K562 (cell line): ENCODE measurements around the gene ANKLE2. TPM values are rescaled to one million over a fixed set of nuclear protein-coding genes. Genes with fewer than 3 reads are reported as not detected.
A peak's percentile ranks its signal among the peaks of the same experiment; 100 is the strongest.

Experiments
- BCOR ChIP-seq: fragments of 450-650 bp; IDR thresholded peaks from 2 replicates; pipeline ENCODE4 v1.6.1; 2016
- CBFA2T2 ChIP-seq: fragments of 450-650 bp; conservative IDR thresholded peaks from 2 replicates; pipeline ENCODE4 v1.6.1; 2017; ENCODE audit warnings: mild to moderate bottlenecking
- DACH1 ChIP-seq: fragments of 450-650 bp; IDR thresholded peaks from 2 replicates; pipeline ENCODE4 v1.6.1; 2018; ENCODE audit not compliant: partially characterized antibody
- E2F1 ChIP-seq: sonication (generic); formaldehyde crosslinking; IDR thresholded peaks from 2 replicates; pipeline ENCODE4 v1.8.1; 2023; ENCODE audit warnings: mild to moderate bottlenecking, missing genetic modification reagents, moderate library complexity
- ILK ChIP-seq: fragments of 450-650 bp; IDR thresholded peaks from 2 replicates; pipeline ENCODE4 v1.6.1; 2016; ENCODE audit warnings: missing genetic modification characterization, low read depth, mild to moderate bottlenecking, missing compliant biosample characterization, moderate library complexity, borderline replicate concordance
- IRF1 ChIP-seq: sonication (generic); formaldehyde crosslinking; IDR thresholded peaks from 2 replicates; pipeline ENCODE4 v1.8.0; 2022; ENCODE audit warnings: missing genetic modification reagents, mild to moderate bottlenecking, borderline replicate concordance
- JUND ChIP-seq, 2 experiments: IDR thresholded peaks; 2 replicates in 1 of 2; 3 replicates in 1 of 2; pipeline ENCODE4 v1.6.1; 2011; ENCODE audit warnings: borderline replicate concordance in 2 of 2, low read depth in 2 of 2, low read length in 2 of 2, improper control_type of control experiment in 1 of 2, missing biosample characterization in 1 of 2, missing genetic modification characterization in 1 of 2, missing genetic modification reagents in 1 of 2
- KDM2B ChIP-seq: fragments of 250-450 bp; sonication (Bioruptor Pico); IDR thresholded peaks from 2 replicates; pipeline ENCODE4 v1.8.0; 2021; ENCODE audit warnings: mild to moderate bottlenecking, moderate library complexity
- KLF16 ChIP-seq: IDR thresholded peaks from 2 replicates; pipeline ENCODE4 v1.6.1; 2016; ENCODE audit warnings: antibody characterized with exemption
- LEF1 ChIP-seq: fragments of 450-650 bp; IDR thresholded peaks from 2 replicates; pipeline ENCODE4 v1.6.1; 2016; ENCODE audit warnings: mild to moderate bottlenecking
- RBBP5 ChIP-seq: fragments of 200-600 bp; sonication (generic); IDR thresholded peaks from 2 replicates; pipeline ENCODE4 v1.6.1; 2012; ENCODE audit warnings: borderline replicate concordance, mild to moderate bottlenecking, low read length, control low read depth, inconsistent platforms; ENCODE audit not compliant: insufficient read depth, poor library complexity, severe bottlenecking
- RBM17 ChIP-seq: fragments of 200-400 bp; formaldehyde crosslinking; IDR thresholded peaks from 2 replicates; pipeline ENCODE4 v1.6.1; 2017; ENCODE audit warnings: low read depth, mild to moderate bottlenecking, low read length, borderline replicate concordance
- TEAD2 ChIP-seq: fragments of 450-650 bp; IDR thresholded peaks from 2 replicates; pipeline ENCODE4 v1.6.1; 2016; ENCODE audit warnings: missing genetic modification characterization, control low read depth, missing compliant biosample characterization
- TOE1 ChIP-seq, 2 experiments: fragments of 450-650 bp in 1 of 2; sonication (generic) in 1 of 2; formaldehyde crosslinking in 1 of 2; IDR thresholded peaks; 2 replicates each; pipeline versions ENCODE4 v1.7.1 to v1.8.0; 2016 to 2022; ENCODE audit warnings: borderline replicate concordance in 2 of 2, mild to moderate bottlenecking in 2 of 2, antibody characterized with exemption in 1 of 2, inconsistent platforms in 1 of 2, low read depth in 1 of 2, missing genetic modification reagents in 1 of 2, moderate library complexity in 1 of 2
- XRCC5 ChIP-seq: fragments of 200-400 bp; formaldehyde crosslinking; IDR thresholded peaks from 2 replicates; pipeline ENCODE4 v1.6.1; 2017; ENCODE audit warnings: low read depth, mild to moderate bottlenecking, low read length
- ZBTB12 ChIP-seq: fragments of 250-450 bp; sonication (Bioruptor Pico); IDR thresholded peaks from 2 replicates; pipeline ENCODE4 v1.4.0; 2020
- ZBTB17 ChIP-seq: fragments of 450-650 bp; formaldehyde crosslinking; IDR thresholded peaks from 2 replicates; pipeline ENCODE4 v1.4.0; 2020; ENCODE audit warnings: mild to moderate bottlenecking
- ZNF274 ChIP-seq: IDR thresholded peaks from 2 replicates; pipeline ENCODE4 v1.6.1; 2011; ENCODE audit warnings: low read depth, mild to moderate bottlenecking, low read length, moderate library complexity, borderline replicate concordance
- ZNF431 ChIP-seq: sonication (generic); formaldehyde crosslinking; IDR thresholded peaks from 2 replicates; pipeline ENCODE4 v1.8.0; 2022; ENCODE audit warnings: mild to moderate bottlenecking, missing genetic modification reagents
- polyA plus RNA-seq, 8 experiments: library from polyadenylated mRNA; depleted of rRNA in 4 of 8; stranded (reverse) in 5 of 8; unstranded in 3 of 8; fragments of >200 nt; fragmentation: Nextera tagmentation in 2 of 8; fragmentation: Illumina TruSeq in 1 of 8; extraction: Ambion mirVana in 2 of 8; extraction: Trizol in 1 of 8; gene quantifications; 2 replicates each; pipeline versions ENCODE4 v1.2.1 to v1.2.3, GENCODE V29; 2011 to 2014; ENCODE audit warnings: inconsistent platforms in 1 of 8, missing spikeins in 1 of 8
- total RNA-seq, 7 experiments: library from RNA; depleted of rRNA in 6 of 7; stranded (reverse); fragments of >200 nt in 6 of 7; fragmentation: Illumina TruSeq in 2 of 7; extraction: Trizol in 2 of 7; gene quantifications; 2 replicates each; pipeline versions ENCODE4 v1.2.1 to v1.2.3, GENCODE V29; 2011 to 2021; ENCODE audit warnings: low replicate concordance in 1 of 7
- TF ChIP-seq, protein P1 (sequence below), 2 experiments: fragments of 150-350 bp in 1 of 2; IDR thresholded peaks; 2 replicates each; pipeline ENCODE4 v1.6.1; 2012 to 2016; ENCODE audit warnings: low read depth in 2 of 2, low read length in 2 of 2, mild to moderate bottlenecking in 1 of 2, moderate library complexity in 1 of 2

The ANKLE2 gene
- total and polyA plus RNA-seq, 9 of the 15 experiments (the other 6 are each of a cell fraction or from before 2014, with no cell fraction given): 3.2 to 57.7 (median 45.6) TPM

- no peak for TF ChIP-seq KDM2B (CRISPR knock-in tag)
- TF ChIP-seq BCOR: no peak
- TF ChIP-seq RBM17: no peak
- peak; percentile 18; the same call in 1 of the 2 replicates for TF ChIP-seq JUND (IDR thresholded peaks at IDR 0.05; ENCODE audit: borderline replicate concordance, low read depth, low read length)
- TF ChIP-seq JUND (tag; IDR thresholded peaks at IDR 0.05; ENCODE audit: borderline replicate concordance, low read depth, low read length): no peak; the same call in 2 of the 3 replicates
- peak; percentile 30; the same call in 1 of the 2 replicates for TF ChIP-seq KLF16
- TF ChIP-seq IRF1 (CRISPR knock-in tag): no peak
- TF ChIP-seq TEAD2 (tag): no peak
- TF ChIP-seq TOE1 (IDR thresholded peaks at IDR 0.05; ENCODE audit: borderline replicate concordance): peak; percentile 33; the same call in 1 of the 2 replicates
- no peak for TF ChIP-seq TOE1 (CRISPR knock-in tag; IDR thresholded peaks at IDR 0.05; ENCODE audit: borderline replicate concordance, low read depth)
- no peak for TF ChIP-seq XRCC5
- TF ChIP-seq, protein P1, sequence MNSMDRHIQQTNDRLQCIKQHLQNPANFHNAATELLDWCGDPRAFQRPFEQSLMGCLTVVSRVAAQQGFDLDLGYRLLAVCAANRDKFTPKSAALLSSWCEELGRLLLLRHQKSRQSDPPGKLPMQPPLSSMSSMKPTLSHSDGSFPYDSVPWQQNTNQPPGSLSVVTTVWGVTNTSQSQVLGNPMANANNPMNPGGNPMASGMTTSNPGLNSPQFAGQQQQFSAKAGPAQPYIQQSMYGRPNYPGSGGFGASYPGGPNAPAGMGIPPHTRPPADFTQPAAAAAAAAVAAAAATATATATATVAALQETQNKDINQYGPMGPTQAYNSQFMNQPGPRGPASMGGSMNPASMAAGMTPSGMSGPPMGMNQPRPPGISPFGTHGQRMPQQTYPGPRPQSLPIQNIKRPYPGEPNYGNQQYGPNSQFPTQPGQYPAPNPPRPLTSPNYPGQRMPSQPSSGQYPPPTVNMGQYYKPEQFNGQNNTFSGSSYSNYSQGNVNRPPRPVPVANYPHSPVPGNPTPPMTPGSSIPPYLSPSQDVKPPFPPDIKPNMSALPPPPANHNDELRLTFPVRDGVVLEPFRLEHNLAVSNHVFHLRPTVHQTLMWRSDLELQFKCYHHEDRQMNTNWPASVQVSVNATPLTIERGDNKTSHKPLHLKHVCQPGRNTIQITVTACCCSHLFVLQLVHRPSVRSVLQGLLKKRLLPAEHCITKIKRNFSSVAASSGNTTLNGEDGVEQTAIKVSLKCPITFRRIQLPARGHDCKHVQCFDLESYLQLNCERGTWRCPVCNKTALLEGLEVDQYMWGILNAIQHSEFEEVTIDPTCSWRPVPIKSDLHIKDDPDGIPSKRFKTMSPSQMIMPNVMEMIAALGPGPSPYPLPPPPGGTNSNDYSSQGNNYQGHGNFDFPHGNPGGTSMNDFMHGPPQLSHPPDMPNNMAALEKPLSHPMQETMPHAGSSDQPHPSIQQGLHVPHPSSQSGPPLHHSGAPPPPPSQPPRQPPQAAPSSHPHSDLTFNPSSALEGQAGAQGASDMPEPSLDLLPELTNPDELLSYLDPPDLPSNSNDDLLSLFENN (IDR thresholded peaks at IDR 0.05; ENCODE audit: low read depth in 2 of 2, low read length in 2 of 2): peak in 1 of 2 experiments; percentile 59; a peak in 1 of 4 replicates
- peak; percentile 59; the same call in 1 of the 2 replicates for TF ChIP-seq ZBTB12 (CRISPR knock-in tag)
- no peak for TF ChIP-seq E2F1
- TF ChIP-seq DACH1: no peak
- TF ChIP-seq ZBTB17 (CRISPR knock-in tag): 0 out of 2 replicates have a peak, but pooled peaks have one; percentile 71
- no peak for TF ChIP-seq ZNF274
- TF ChIP-seq RBBP5: peak; percentile 63
- TF ChIP-seq CBFA2T2: no peak
- peak; percentile 54 for TF ChIP-seq ZNF431
- TF ChIP-seq LEF1: no peak
- TF ChIP-seq ILK (tag): no peak
These were observed 51.1 kb downstream of the ANKLE2 start, which contains the start of gene PGAM5 (continued) for GRCh38 chr12:132710405-132711079.
